GM12801 (cell line): Measurements from ENCODE around the gene SPATS2.

ENCODE experiments used
- CTCF ChIP-seq: IDR thresholded peaks from one replicate; pipeline ENCODE4 v1.5.1; 2011; ENCODE audit warnings: control low read depth; ENCODE audit not compliant: insufficient read length; ENCODE audit errors: extremely low read depth

Gene SPATS2

GRCh38 chr12:49489154-49489553, 121.9 kb downstream of the SPATS2 start:
- TF ChIP-seq CTCF = no peak

- no peak for TF ChIP-seq CTCF
Observed at GRCh38 chr12:49489720-49490119, 122.5 kb downstream of the SPATS2 start.

GRCh38 chr12:49491823-49492222, 124.6 kb downstream of the SPATS2 start:
- no peak for TF ChIP-seq CTCF

GRCh38 chr12:49493900-49494299, 126.6 kb downstream of the SPATS2 start:
- no peak for TF ChIP-seq CTCF

GRCh38 chr12:49496417-49497360, 129.4 kb downstream of the SPATS2 start:
- TF ChIP-seq CTCF = no peak

- TF ChIP-seq CTCF = no peak
Observed at GRCh38 chr12:49501895-49502294, 134.6 kb downstream of the SPATS2 start.

GRCh38 chr12:49502590-49502989, 135.3 kb downstream of the SPATS2 start:
- TF ChIP-seq CTCF = no peak
